ENCODE measurements around the gene GRAMD4.
"Not testable (repeated sequence)": the region's sequence is repeated elsewhere in the genome, so short reads cannot be mapped to it uniquely, and the experiment has no call there.

Gene GRAMD4

DNA sequence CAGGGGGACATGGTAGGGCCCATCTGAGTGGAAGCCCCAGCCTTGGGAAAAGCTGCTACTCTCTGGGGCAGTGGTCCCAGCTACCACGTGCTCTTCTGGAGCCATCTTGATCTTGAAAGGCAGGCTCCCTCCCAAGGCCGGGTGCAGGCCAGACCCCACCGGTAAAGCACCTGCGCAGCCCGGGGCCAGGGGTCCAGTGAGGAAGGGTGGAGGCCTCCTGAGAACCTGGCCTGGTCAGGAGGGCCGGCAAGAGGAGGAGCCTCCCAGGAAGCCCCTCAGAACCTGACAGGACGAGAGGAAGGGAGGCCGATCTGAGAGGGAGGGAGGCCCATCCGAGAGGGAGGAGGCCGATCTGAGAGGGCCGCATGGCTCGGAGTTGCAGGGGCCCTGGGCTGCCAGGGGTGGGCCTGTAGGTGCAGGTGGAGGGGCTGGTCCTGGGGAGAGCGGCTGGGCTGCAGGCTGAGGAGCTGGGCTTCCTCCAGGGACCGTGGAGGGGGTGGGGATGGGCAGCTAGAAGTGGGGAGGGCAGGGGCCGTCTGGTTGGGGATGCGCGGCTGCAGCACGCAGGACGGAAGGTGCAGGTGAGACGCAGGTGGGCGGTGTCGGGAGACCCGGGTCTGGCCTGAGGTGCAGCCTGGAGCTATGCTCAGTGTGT, 529 bp downstream of the GRAMD4 start:
- DNase-seq (ENCODE audit: low spot score) = no peak

DNA sequence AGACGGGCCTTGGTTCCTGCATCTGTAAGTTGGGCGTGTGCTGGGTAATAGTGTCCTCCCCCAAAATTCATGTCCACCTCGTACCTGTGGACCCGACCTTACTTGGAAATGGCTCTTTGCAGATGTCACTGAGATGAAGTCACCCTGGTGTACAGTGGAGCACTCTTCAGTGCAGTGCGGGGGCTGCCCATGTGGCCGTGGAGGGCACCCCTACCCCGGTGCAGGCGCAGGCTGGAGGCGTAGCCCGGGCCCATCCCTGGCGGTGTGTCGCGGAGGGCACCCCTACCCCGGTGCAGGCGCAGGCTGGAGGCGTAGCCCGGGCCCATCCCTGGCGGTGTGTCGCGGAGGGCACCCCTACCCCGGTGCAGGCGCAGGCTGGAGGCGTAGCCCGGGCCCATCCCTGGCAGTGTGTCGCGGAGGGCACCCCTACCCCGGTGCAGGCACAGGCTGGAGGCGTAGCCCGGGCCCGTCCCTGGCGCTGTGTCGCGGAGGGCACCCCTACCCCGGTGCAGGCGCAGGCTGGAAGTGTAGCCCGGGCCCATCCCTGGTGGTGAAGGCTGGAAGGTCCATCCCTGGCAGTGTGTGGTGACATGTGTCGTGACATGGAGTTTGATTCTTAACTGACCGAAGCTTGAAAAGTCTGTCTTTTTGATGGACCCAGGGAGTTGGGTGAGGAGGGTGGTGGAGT, 1.2 kb downstream of the GRAMD4 start:
- DNase-seq (ENCODE audit: low spot score) = not testable (repeated sequence)

DNA sequence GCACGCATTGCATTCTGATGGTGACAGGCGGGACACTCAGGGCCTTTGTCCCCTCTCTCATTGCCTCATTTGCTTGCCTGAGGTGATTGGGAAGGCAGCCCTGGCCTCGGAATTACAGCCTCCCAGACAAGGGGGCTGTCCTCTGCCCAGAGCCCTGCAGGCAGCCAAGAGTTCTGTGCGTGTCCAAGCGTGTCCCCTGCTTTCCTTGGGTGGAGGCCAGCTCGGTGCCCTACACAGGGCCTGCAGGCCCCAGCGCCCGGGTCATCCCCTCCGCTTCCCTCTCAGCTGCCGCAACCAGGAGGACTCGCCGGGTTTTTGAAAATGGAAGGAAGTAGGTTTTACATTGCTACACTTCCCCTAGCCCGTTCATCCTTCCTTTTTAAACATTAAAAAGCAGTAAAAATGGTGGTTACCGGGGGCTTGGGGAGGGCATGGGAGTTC, 1.9 kb downstream of the GRAMD4 start:
- peak; percentile 73 for DNase-seq (ENCODE audit: low spot score)

DNA sequence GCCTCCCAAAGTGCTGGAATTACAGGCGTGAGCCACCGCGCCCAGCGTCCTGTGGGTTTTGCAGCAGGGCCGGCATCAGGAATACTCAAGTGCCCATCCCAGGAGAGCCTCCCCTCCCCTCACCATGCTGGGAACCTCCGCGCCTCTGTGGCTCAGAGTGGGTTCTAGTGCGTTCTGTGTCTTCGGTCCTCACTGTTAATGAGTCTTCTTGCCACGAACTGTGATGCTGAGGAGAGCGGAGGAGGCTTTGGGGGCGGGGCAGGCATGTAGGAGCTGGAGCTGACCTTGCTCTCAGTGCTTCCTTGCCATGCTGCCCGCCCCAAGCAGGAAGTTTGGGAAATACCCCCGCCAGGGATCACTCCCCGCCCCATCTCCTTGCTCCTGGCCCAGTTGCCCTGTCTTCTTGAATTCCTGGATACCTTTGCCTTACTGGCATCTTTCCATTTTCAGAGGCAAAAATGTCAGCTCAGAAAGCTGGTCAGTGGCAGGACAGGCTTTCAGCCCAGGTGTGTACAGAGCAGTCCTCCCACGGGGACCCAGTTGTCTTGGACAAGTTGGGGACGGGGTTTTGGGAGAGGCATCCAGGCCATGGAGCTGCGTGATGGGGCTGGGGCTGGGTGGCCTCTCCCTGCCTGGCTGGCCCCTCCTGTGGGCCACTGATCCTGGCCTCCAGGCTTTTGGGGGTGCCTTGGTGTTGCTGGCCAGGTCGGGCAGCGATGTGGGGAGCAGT, 5.1 kb downstream of the GRAMD4 start:
- no peak for DNase-seq (ENCODE audit: low spot score)

DNA sequence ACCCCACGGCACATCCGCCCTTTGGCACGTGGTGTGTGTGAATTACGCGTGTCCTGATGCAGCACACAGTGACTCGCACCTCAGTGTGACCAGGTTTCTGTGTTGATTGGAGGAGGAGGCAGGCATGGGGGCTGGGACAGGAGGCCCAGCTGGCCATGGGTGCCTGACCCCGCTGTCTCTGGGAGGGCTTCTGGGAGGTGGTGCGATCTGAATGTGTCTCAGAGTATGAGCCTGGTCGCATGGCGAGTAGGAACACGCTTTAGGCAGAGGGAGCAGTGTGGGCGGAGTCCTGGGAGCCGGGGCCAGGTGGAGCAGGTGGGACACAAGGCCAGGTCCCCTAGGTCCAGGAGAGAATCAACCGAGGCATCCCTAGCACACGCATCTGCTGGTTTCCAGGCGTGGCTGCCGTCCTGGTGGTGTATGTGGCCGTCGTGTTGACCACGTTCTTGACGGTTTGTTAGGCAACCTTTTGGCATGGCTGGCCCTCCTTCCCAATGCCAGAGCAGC, 5.7 kb downstream of the GRAMD4 start:
- DNase-seq (ENCODE audit: low spot score) = no peak

DNA sequence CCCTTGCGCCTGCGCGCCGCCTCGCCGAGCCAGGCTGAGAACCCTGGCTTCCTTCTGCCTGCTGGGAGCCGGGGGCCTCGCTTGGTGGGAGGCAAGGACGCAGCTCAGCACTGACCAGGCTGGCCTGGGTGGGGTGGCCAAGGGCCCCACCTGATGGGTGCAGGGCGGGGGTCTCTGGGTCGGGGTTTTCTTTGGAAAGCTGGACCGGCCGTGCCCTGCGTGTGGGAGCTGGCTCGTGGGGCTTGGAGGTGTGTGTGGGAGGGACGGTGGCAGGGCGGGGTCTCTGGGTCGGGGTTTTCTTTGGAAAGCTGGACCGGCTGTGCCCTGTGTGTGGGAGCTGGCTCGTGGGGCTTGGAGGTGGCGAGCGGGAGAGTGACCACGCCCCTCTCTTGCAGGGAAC, 6.2 kb downstream of the GRAMD4 start:
- no peak for DNase-seq (ENCODE audit: low spot score)

DNA sequence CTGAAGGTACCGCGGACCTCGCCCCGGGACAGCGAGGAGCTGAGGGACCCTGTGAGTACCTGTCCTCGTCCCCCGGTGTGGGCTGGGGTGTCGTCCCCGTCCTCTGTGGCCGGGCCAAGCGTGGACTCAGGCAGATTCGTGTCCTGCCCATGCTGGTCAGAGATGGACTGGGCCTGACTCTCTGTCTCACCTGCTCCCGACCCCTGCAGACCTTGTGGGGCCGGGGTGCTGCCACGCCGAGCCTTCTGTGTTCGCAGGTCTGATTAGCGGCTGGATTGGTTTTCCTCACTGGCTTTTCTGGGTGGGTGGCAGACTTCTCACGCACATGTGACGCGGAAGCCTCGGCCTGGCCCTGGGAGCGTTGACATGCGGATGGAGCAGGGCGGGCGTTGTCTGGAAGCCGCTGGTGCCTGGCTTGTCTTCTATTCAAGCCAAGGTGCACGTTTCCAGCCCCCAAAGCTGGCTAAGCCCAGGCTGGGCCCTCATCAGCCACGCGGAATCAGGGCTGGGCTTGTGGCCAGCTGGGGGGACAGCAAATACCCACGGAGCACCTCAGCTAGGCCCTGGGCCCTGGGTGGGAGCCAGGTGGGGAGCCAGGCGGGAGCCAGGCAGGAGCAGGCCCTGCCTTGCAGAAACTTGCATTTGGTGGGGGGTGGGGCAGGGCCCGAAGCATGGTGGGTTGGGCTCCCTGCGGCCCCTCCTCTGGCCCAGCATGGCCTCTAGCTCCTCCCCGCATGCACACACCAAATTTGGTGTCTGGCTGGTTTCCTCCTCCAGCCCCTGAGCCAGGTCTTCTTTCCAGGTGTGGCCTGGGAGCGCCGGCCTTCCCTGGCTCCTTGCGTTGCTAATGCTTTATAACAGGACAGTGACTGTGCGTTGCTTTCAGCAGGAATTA, 7.0 kb downstream of the GRAMD4 start:
- DNase-seq (ENCODE audit: low spot score) = no peak

DNA sequence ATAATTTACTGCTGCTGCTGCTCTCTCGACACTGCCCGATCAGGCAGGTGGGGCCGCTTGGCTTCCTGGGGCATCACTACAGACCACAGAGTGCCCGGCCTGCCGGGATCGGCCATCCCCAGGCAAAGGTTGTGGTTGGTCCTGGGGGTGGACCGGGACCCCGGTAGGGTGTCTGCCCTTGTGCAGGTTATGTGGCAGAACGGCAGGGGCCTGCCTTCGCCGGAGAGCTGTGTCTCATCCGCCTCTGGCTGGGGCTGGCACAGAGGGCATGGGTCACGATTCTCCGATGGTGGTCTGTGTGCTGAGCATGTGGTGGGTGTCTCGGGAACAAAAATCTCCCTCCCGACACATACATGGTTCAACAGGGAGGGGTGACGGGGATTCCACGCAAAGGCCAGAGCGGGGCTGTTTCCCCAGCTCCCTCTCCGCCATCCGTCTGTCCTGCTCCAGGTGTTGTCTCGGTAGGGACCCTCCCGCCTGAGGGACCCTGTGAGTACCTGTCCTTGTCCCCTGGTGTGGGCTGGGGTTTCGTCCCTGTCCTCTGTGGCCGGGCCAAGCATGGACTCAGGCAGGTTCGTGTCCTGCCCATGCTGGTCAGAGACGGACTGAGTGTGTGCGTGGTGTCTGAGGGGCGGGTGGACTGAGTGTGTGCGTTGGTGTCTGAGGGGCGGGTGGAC, 7.8 kb downstream of the GRAMD4 start:
- DNase-seq (ENCODE audit: low spot score) = no peak

DNA sequence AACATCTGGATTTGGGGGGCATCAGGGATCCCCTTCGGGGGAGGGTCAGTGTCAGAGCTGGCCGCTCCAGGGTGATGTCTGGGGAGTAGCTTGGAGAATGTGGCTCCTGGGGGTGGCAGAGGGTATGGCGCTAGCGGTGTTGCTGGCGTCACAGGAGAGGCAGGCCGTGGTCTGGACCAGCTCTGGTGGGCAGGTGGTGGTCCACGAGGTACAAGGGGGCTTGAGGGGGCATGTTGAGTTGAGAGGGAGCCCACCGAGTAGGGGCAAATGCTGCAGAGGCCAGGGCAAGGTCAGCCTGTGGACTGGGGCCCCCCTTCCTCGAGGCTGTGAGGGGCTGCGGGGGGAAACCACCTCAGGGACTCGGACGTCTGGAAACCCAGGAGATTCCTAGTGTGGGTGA, 8.6 kb downstream of the GRAMD4 start:
- DNase-seq (ENCODE audit: low spot score) = no peak

DNA sequence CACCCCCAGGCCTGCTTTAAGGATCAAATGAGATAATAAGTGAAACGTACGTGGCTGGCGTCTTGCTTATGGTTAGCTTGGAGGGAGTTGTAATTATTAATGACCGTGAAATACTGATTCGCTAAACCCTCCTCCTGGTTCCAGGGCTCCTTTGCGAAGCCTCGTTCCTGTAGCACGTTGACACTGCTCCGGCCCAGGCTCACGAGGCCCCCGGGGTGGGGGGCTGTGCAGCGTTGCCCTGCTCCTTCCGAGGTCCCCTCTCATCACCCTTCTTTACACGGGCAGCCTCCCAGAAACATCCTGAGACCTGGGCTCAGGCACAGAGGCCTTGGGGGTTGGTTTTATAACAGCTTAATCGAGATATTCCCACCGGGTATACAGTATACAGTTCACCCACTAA, 9.1 kb downstream of the GRAMD4 start:
- no peak for DNase-seq (ENCODE audit: low spot score)

DNA sequence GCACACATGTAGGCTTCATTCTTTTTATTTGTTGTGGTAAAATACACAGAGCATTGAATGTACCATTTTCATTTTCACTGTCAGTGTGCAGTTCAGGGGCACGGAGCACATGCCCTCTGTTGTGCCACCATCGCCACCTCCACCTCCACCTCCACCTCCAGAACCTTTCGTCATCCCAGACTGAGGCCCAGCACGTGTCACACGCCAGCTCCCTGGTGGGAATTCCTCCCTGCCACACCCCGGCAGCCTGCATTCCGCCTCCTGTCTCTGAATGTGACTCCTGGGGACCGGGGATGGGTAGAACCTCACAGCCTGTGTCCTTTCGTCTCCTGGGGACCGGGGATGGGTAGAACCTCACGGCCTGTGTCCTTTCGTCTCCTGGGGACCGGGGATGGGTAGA, 10.9 kb downstream of the GRAMD4 start:
- no peak for DNase-seq (ENCODE audit: low spot score)

DNA sequence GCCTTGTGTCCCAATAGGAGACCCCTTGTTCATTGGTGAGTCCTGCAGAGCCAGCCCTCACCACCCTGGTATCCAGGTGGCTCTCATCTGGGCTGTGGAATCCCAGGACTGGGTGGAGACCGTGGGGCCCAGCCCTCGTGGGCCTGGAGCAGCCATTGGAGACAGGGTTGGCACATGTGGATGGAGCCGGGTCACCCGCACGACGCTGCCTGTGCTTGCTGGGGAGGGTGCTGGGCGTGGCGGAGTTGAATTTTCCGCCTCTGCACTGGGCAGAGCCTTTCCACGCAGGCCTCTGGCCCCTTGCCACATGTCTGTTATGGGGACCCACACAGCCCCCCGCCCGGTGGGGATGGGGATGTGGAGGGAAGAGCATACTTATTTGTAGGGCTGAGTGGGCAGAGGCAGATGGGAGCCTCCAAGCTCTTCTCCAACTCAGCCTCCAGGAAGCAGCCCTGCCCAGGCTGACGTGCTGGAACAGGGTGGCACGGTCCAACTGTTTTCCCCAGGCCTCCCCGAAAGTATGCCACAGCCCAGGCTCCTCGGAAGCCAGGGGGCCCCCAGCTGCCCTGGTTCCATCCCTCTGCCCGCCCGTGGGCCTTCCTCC, 12.6 kb downstream of the GRAMD4 start:
- no peak for DNase-seq (ENCODE audit: low spot score)

DNA sequence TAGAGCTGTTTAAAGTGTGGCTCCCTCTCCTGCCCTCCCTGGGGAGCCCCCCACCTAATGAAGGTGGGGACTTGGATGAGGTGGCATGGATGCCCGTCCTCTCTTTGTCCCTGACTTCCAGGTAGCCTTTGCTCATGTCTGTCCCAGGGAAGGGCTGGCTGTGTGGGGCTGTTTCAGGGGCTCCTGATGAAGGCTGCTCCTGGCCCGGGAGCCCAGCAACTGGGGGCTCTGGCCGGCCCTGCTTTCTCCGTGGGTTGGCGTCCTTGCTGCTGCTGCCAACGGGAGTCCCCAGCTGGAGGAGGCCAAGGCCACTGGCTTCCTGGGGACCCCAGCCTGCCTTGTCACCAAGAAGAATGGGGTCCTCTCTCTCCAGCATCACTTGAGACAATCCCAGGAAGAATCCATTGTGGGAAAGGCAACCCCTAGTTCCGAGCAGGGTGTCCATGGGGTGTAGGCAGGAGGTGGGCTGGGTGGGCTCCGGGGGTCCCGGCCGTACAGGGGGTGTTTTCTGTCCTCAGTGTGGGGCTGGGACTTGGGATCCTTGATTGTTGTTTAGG, 13.2 kb downstream of the GRAMD4 start:
- no peak for DNase-seq (ENCODE audit: low spot score)

DNA sequence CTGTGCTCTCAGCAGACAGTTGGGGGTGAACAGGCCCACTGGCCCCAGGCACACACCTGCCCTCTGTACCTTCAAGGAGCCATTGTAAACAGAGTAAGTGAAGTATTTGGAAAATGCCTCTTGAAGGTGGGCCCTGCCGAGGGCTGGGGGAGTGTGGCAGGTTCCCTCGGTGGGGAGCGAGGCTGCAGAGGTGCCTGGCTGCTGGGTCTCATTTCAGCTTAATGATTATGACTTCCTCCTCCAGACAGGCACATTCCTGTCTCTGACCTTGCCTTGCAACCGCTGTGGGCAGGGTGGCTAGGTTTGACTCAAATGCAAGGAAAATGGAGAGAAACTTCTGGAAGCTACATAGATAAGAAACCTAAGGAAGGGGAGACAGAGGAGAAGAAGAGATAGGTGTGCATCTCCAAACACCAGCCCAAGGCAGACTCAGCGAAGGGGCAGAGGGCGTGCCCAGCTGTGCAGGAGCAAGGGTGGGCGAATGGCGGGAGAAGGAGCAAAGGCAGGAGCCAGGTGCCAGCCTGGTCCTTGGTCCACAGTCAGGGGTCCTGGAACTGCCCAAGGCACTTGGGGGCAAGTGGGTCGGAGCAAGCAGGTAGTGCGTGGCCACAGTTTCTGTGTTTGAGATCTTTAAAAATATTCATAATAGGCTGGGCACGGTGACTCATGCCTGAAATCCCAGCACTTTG, 14.0 kb downstream of the GRAMD4 start:
- DNase-seq (ENCODE audit: low spot score) = no peak

DNA sequence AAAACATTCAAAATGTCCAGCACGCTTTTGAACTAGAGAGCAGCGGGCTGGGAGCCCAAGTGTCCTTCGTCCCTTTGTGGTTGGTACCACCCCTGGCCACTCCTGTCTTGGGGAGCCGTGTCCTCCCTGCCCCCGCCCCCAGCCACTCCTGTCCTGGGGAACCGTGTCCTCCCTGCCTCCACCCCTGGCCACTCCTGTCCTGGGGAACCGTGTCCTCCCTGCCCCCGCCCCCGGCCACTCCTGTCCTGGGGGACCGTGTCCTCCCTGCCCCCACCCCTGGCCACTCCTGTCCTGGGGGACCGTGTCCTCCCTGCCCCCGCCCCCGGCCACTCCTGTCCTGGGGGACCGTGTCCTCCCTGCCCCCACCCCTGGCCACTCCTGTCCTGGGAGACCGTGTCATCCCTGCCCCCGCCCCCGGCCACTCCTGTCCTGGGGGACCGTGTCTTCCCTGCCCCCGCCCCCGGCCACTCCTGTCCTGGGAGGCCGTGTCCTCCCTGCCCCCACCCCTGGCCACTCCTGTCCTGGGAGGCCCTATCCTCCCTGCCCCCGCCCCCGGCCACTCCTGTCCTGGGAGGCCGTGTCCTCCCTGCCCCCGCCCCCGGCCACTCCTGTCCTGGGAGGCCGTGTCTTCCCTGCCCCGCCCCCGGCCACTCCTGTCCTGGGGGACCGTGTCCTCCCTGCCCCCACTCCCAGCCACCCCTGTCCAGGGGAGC, 14.9 kb downstream of the GRAMD4 start:
- DNase-seq (ENCODE audit: low spot score) = not testable (repeated sequence)

DNA sequence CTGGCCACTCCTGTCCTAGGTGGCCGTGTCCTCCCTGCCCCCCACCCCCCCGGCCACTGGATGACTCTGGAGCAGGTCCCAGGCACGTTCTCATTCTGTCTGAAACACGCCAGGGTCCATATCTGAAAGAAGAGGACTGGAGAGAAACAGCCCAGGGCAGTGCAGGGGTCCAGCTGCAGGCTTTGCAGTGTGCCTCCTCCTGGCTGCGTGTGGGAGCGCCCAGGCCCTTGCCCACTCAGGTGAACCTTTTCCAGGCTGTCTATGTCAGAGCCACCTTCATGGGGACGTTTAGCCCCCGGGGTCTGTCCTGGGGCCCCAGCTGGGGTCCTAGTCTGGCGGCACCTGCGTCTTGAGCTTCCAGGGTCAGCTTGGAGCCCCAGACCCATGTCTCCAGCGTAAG, 15.6 kb downstream of the GRAMD4 start:
- no peak for DNase-seq (ENCODE audit: low spot score)

DNA sequence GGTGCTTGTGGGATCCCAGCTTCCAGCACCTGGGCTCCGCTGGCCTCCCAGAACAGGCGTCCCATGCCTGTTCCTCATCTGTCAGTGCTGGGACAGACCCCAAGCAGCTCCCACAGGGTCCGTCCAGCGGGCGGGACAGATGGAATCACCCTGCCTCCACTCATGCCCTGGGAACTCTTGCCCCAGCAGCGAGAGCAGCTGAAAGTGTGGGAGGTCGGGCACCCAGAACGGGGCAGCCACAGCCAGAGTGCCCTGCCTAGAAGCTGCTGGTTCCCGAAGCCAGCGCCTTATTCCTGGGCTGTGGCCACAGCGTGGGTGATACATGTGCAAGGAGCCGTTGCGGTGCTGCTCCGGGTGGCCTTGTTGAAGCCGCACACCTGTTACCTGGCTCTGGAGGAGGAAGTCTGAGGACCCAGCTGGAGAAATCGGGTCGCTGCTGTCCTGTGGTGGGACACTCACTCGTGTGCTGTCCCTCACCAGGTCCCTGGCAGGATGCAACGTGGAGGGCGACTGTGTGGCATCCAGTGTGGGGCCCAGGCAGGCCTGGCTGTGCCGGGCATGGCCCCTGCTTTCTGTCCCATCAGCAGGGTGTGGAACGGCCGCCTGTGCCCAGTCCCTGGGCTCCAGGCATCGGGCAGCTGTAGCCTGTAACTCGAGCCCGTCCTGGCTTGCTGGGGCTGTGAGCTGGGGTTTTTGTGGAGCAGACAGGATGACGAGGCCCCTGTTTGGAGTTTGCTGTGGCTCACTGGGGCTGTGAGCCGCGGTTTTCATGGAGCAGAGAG, 16.2 kb downstream of the GRAMD4 start:
- no peak for DNase-seq (ENCODE audit: low spot score)

Measured in globus pallidus (tissue), 1 donor.